Measurements from ENCODE around the gene GPRC6A. TPM values are rescaled to one million over a fixed set of nuclear protein-coding genes. Genes with fewer than 3 reads are reported as not detected.

GPRC6A gene
- total and polyA plus RNA-seq, 10 of the 15 experiments (the other 5 are each of a cell fraction or from before 2014, with no cell fraction given), result not detected

DNA sequence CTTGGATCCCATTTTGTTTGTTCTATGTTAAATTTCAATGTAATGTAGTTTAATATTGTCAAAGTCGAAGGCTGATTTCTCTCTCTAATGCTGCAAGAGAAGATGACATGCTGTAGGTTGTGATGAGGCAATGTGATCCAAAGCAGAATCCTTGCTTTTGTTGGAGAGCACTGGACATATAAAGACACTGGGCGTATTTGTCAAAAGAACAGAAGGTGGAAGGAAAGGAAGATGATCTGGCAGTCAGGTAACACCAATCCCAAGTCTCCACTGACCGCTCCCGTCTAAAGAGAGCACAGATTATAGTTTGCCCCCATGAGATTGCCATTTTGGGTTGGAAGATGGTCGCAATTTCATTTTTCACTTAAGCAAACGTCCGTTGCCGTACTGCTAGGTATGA is 47.2 kb upstream of the GPRC6A start:
- in situ Hi-C loops (cut with MboI) (no loop called here), intact Hi-C loops (cut with micrococcal nuclease; ENCODE audit: unreplicated experiment) (no loop called here)
- Histone ChIP-seq H3K4me2 (ENCODE audit: control insufficient read depth, insufficient read depth) (no peak overlapping the region), H3K4me1 (ENCODE audit: control insufficient read depth, insufficient read depth, low read length) (no peaks in the 10 kb centered on the region), H3K9me3 (replicated peaks; ENCODE audit: control insufficient read depth, insufficient read depth, low read length) (no peaks in the 10 kb centered on the region), H3K79me2 (ENCODE audit: control insufficient read depth, insufficient read depth, low read length) (no peaks in the 10 kb centered on the region), H2AFZ (ENCODE audit: control insufficient read depth, low read depth, low read length) (no peak overlapping the region), H3K27ac (ENCODE audit: control insufficient read depth, insufficient read depth) (no peak overlapping the region), H3K27me3 (replicated peaks in 1 of 2; ENCODE audit: control insufficient read depth in 2 of 2, insufficient read depth in 2 of 2, low read length in 1 of 2) (peaks cover 3 to 8% of the 10 kb centered on the region in 2 experiments), H4K20me1 (ENCODE audit: control insufficient read depth, insufficient read depth) (no peaks in the 10 kb centered on the region), H3K9ac (ENCODE audit: control insufficient read depth, insufficient read depth, low read length) (no peak overlapping the region), H3K4me3 (no peak overlapping the region), H3K36me3 (ENCODE audit: control insufficient read depth in 2 of 2, insufficient read depth in 2 of 2, low read length in 1 of 2) (no peaks in the 10 kb centered on the region)
- ChIA-PET SMC1A (ENCODE audit: uncharacterized antibody, unreplicated experiment) (no interaction called here), CTCF (no interaction called here), POLR2A (no interaction called here), RAD21 (ENCODE audit: unreplicated experiment) (no interaction called here)
- no peak for DNase-seq (ENCODE audit: low read depth, low spot score)
- BruUV-seq (replicated peaks), result no TSS peak
- ATAC-seq, result no peak
- no peak for FAIRE-seq
- TF ChIP-seq ZNF207 (IDR thresholded peaks at IDR 0.05; ENCODE audit: borderline replicate concordance) (no peak), CHD4 (IDR thresholded peaks at IDR 0.05) (no peak), MTA2 (IDR thresholded peaks at IDR 0.05; ENCODE audit: low read depth) (no peak), RELA (IDR thresholded peaks at IDR 0.05; ENCODE audit: borderline replicate concordance, partially characterized antibody) (no peak), CBFB (IDR thresholded peaks at IDR 0.05; ENCODE audit: low read depth) (no peak), JUND (IDR thresholded peaks at IDR 0.05; ENCODE audit: low read depth, low read length) (no peak), ZNF274 (IDR thresholded peaks at IDR 0.05; ENCODE audit: insufficient read depth, insufficient read length) (no peak), ZSCAN29 (IDR thresholded peaks at IDR 0.05) (no peak), SPI1 (IDR thresholded peaks at IDR 0.05; ENCODE audit: borderline replicate concordance, insufficient read depth, low read depth, low read length) (no peak)
- TF ChIP-seq, protein P1, sequence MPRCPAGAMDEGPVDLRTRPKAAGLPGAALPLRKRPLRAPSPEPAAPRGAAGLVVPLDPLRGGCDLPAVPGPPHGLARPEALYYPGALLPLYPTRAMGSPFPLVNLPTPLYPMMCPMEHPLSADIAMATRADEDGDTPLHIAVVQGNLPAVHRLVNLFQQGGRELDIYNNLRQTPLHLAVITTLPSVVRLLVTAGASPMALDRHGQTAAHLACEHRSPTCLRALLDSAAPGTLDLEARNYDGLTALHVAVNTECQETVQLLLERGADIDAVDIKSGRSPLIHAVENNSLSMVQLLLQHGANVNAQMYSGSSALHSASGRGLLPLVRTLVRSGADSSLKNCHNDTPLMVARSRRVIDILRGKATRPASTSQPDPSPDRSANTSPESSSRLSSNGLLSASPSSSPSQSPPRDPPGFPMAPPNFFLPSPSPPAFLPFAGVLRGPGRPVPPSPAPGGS (IDR thresholded peaks at IDR 0.05; ENCODE audit: borderline replicate concordance, insufficient read depth, low read depth, low read length, poor library complexity, severe bottlenecking), result no peak
- TF ChIP-seq, protein P2, sequence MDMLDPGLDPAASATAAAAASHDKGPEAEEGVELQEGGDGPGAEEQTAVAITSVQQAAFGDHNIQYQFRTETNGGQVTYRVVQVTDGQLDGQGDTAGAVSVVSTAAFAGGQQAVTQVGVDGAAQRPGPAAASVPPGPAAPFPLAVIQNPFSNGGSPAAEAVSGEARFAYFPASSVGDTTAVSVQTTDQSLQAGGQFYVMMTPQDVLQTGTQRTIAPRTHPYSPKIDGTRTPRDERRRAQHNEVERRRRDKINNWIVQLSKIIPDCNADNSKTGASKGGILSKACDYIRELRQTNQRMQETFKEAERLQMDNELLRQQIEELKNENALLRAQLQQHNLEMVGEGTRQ (IDR thresholded peaks at IDR 0.05; ENCODE audit: borderline replicate concordance, low read depth, low read length), result no peak
- TF ChIP-seq, protein P3, sequence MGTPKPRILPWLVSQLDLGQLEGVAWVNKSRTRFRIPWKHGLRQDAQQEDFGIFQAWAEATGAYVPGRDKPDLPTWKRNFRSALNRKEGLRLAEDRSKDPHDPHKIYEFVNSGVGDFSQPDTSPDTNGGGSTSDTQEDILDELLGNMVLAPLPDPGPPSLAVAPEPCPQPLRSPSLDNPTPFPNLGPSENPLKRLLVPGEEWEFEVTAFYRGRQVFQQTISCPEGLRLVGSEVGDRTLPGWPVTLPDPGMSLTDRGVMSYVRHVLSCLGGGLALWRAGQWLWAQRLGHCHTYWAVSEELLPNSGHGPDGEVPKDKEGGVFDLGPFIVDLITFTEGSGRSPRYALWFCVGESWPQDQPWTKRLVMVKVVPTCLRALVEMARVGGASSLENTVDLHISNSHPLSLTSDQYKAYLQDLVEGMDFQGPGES (IDR thresholded peaks at IDR 0.05), result no peak
- TF ChIP-seq, protein P4, sequence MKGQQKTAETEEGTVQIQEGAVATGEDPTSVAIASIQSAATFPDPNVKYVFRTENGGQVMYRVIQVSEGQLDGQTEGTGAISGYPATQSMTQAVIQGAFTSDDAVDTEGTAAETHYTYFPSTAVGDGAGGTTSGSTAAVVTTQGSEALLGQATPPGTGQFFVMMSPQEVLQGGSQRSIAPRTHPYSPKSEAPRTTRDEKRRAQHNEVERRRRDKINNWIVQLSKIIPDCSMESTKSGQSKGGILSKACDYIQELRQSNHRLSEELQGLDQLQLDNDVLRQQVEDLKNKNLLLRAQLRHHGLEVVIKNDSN (IDR thresholded peaks at IDR 0.05; ENCODE audit: borderline replicate concordance, extremely low read length, insufficient read depth, low read depth, low read length), result no peak
- 12% methylated on average over 8 of the region's 8 CpGs for WGBS (ENCODE audit: insufficient coverage, insufficient replicate concordance, low lambda C conversion rate, missing lambda C conversion rate)
